Fibroblast of lung (primary cell): ENCODE results near the gene COLGALT1. TPM values are rescaled to one million over a fixed set of nuclear protein-coding genes. Genes with fewer than 3 reads are reported as not detected.

Experiments used
- DNase-seq, 2 donors: peaks; one replicate each; pipeline versions ENCODE4 v3.0.0 to v3.0.0-alpha.2; 2010; ENCODE audit warnings: low read depth in 2 of 2
- H2AFZ ChIP-seq: 2 replicates; pipeline ENCODE4 v1.5.1; 2012; ENCODE audit warnings: low read length, control low read depth, inconsistent platforms
- H3K27ac ChIP-seq: 2 replicates; pipeline ENCODE4 v1.5.1; 2011; ENCODE audit warnings: low read length, control low read depth; ENCODE audit not compliant: insufficient read depth
- H3K27me3 ChIP-seq: 2 replicates; pipeline ENCODE4 v1.5.1; 2011; ENCODE audit warnings: mild to moderate bottlenecking, low read length; ENCODE audit not compliant: control insufficient read depth, insufficient read depth
- H3K36me3 ChIP-seq: 2 replicates; pipeline ENCODE4 v1.5.1; 2011; ENCODE audit warnings: low read length; ENCODE audit not compliant: control insufficient read depth, insufficient read depth
- H3K4me1 ChIP-seq: 2 replicates; pipeline ENCODE4 v1.5.1; 2011; ENCODE audit warnings: low read length; ENCODE audit not compliant: control insufficient read depth, insufficient read depth; ENCODE audit errors: extremely low read depth
- H3K4me2 ChIP-seq: 2 replicates; pipeline ENCODE4 v1.5.1; 2011; ENCODE audit warnings: low read length, control low read depth; ENCODE audit not compliant: insufficient read depth; ENCODE audit errors: extremely low read depth
- H3K4me3 ChIP-seq, 4 experiments: fragments of 200-600 bp in 1 of 4; sonication (generic) in 1 of 4; replicated peaks in 1 of 4; 2 replicates each; pipeline ENCODE4 v1.5.1; 2011 to 2016; ENCODE audit warnings: low read length in 4 of 4, low read depth in 3 of 4, mild to moderate bottlenecking in 3 of 4, control low read depth in 2 of 4, inconsistent platforms in 1 of 4, mixed read lengths in 1 of 4; ENCODE audit not compliant: insufficient read depth in 1 of 4; ENCODE audit errors: control extremely low read depth in 1 of 4
- H3K79me2 ChIP-seq: 2 replicates; pipeline ENCODE4 v1.5.1; 2012; ENCODE audit warnings: mild to moderate bottlenecking, low read length, inconsistent platforms; ENCODE audit not compliant: control insufficient read depth, insufficient read depth
- H3K9ac ChIP-seq: 2 replicates; pipeline ENCODE4 v1.5.1; 2011; ENCODE audit warnings: mild to moderate bottlenecking, low read length, control low read depth; ENCODE audit not compliant: insufficient read depth
- H3K9me3 ChIP-seq: 2 replicates; pipeline ENCODE4 v1.5.1; 2012; ENCODE audit warnings: low read depth, low read length; ENCODE audit not compliant: control insufficient read depth, insufficient read depth
- H4K20me1 ChIP-seq: 2 replicates; pipeline ENCODE4 v1.5.1; 2011; ENCODE audit warnings: low read length; ENCODE audit not compliant: control insufficient read depth, insufficient read depth; ENCODE audit errors: extremely low read depth
- CTCF ChIP-seq, 2 donors: IDR thresholded peaks in 1 of 2; conservative IDR thresholded peaks in 1 of 2; 1 replicate in 1 of 2; 2 replicates in 1 of 2; pipeline ENCODE4 v1.5.1; 2011 to 2012; ENCODE audit warnings: low read length in 2 of 2, control low read depth in 1 of 2, inconsistent platforms in 1 of 2, low read depth in 1 of 2, mild to moderate bottlenecking in 1 of 2
- EZH2 ChIP-seq: IDR thresholded peaks from 2 replicates; pipeline ENCODE4 v1.5.1; 2012; ENCODE audit warnings: low read length, control low read depth, mild to moderate bottlenecking; ENCODE audit errors: missing control alignments
- polyA plus RNA-seq, 2 donors: library from polyadenylated mRNA; depleted of rRNA in 1 of 2; stranded (reverse) in 1 of 2; unstranded in 1 of 2; fragments of >200 nt; gene quantifications; 2 replicates each; pipeline ENCODE4 v1.2.1, GENCODE V29; 2011 to 2012; ENCODE audit warnings: missing spikeins in 1 of 2
- total RNA-seq: library from RNA; depleted of rRNA; stranded (reverse); fragments of >200 nt; gene quantifications from 2 replicates; pipeline ENCODE4 v1.2.1, GENCODE V29; 2014

COLGALT1 gene
- total and polyA plus RNA-seq, 2 donors (not counting 1 experiment from before 2014, with no cell fraction given): 96.9 to 103 TPM

- no peaks in the 10 kb centered on the region for H3K79me2 ChIP-seq
- H3K4me3 ChIP-seq: no peak overlapping the region
- H3K27me3 ChIP-seq: peaks cover 19% of the 10 kb centered on the region
- DNase-seq: no peak
- H3K4me2 ChIP-seq: no peak overlapping the region
- peaks cover 5% of the 10 kb centered on the region for H3K4me1 ChIP-seq
- no peaks in the 10 kb centered on the region for H4K20me1 ChIP-seq
- no peak overlapping the region for H3K27ac ChIP-seq
- H3K9me3 ChIP-seq: no peaks in the 10 kb centered on the region
- TF ChIP-seq CTCF (conservative IDR thresholded peaks at IDR 0.05 in 1 of 2, IDR thresholded peaks at IDR 0.05 in 1 of 2; ENCODE audit: low read depth in 1 of 2, low read length in 2 of 2) (no peak), EZH2 (no peak)
- no peaks in the 10 kb centered on the region for H3K36me3 ChIP-seq
- no peak overlapping the region for H2AFZ ChIP-seq
- no peak overlapping the region for H3K9ac ChIP-seq
Observed at GRCh38 chr19:17602872-17603510, 47.5 kb downstream of the COLGALT1 start.

GRCh38 chr19:17604372-17605025 lies 49.0 kb downstream of the COLGALT1 start:
- H3K36me3 ChIP-seq: no peaks in the 10 kb centered on the region
- H3K27ac ChIP-seq: no peak overlapping the region
- no peak overlapping the region for H2AFZ ChIP-seq
- no peak overlapping the region for H3K4me2 ChIP-seq
- no peak overlapping the region for H3K4me3 ChIP-seq
- H3K9me3 ChIP-seq: no peaks in the 10 kb centered on the region
- peaks cover 19% of the 10 kb centered on the region for H3K27me3 ChIP-seq
- no peak for DNase-seq
- H3K79me2 ChIP-seq: no peaks in the 10 kb centered on the region
- H3K4me1 ChIP-seq: peaks cover 3% of the 10 kb centered on the region
- no peak for TF ChIP-seq CTCF (conservative IDR thresholded peaks at IDR 0.05 in 1 of 2, IDR thresholded peaks at IDR 0.05 in 1 of 2; ENCODE audit: low read depth in 1 of 2, low read length in 2 of 2)
- no peak for TF ChIP-seq EZH2
- H3K9ac ChIP-seq: no peak overlapping the region
- no peaks in the 10 kb centered on the region for H4K20me1 ChIP-seq

- H3K27ac ChIP-seq: no peak overlapping the region
- H3K4me1 ChIP-seq: peaks cover 2% of the 10 kb centered on the region
- H3K9me3 ChIP-seq: no peaks in the 10 kb centered on the region
- no peaks in the 10 kb centered on the region for H3K79me2 ChIP-seq
- DNase-seq: no peak
- no peak overlapping the region for H2AFZ ChIP-seq
- H4K20me1 ChIP-seq: no peaks in the 10 kb centered on the region
- H3K9ac ChIP-seq: no peak overlapping the region
- TF ChIP-seq EZH2 (no peak), CTCF (conservative IDR thresholded peaks at IDR 0.05 in 1 of 2, IDR thresholded peaks at IDR 0.05 in 1 of 2; ENCODE audit: low read depth in 1 of 2, low read length in 2 of 2) (no peak)
- no peaks in the 10 kb centered on the region for H3K36me3 ChIP-seq
- no peak overlapping the region for H3K4me3 ChIP-seq
- peaks cover 19% of the 10 kb centered on the region for H3K27me3 ChIP-seq
- H3K4me2 ChIP-seq: no peak overlapping the region
Observed at GRCh38 chr19:17605117-17605516, 49.7 kb downstream of the COLGALT1 start.
